ENCODE data around the gene DCTN4.
A peak's percentile ranks its signal among the peaks of the same experiment; 100 is the strongest.

DCTN4 gene

GRCh38 chr5:150661086-150661485, 97.7 kb downstream of the DCTN4 start, which contains the start of gene MYOZ3:
TSS of gene MYOZ3 (plus strand) at chr5:150661251. CDS start at chr5:150662942, 1,691 bp downstream.
- ATAC-seq (replicated peaks): no peak
- no peak for DNase-seq
- H3K4me3 Mint-ChIP-seq: no peak within 1 kb of the TSS
- no peaks in the 10 kb centered on the region for H3K9me3 Mint-ChIP-seq
- H3K27me3 Mint-ChIP-seq: peaks cover 15 to 16% of the 10 kb centered on the region in 2 donors
- H3K27ac Mint-ChIP-seq: peak within 1 kb of the TSS; percentile 20
- H3K36me3 Mint-ChIP-seq: no peaks in the 10 kb centered on the region
- H3K4me1 Mint-ChIP-seq: peaks cover 5 to 11% of the 10 kb centered on the region in 2 donors

- ATAC-seq (replicated peaks): no peak
- no peaks in the 10 kb centered on the region for H3K36me3 Mint-ChIP-seq
- H3K4me3 Mint-ChIP-seq: no peak overlapping the region
Observed at GRCh38 chr5:150660108-150660831, 98.5 kb downstream of the DCTN4 start.

GRCh38 chr5:150659360-150660107, 99.3 kb downstream of the DCTN4 start:
- ATAC-seq (replicated peaks) (no peak), DNase-seq (no peak)
- Mint-ChIP-seq H3K9me3 (no peaks in the 10 kb centered on the region), H3K27me3 (peaks cover 15 to 16% of the 10 kb centered on the region in 2 donors), H3K4me3 (no peak overlapping the region), H3K36me3 (no peaks in the 10 kb centered on the region), H3K27ac (peak overlapping the region; percentile 20), H3K4me1 (peaks cover 7 to 11% of the 10 kb centered on the region in 2 donors)

More at GRCh38 chr5:150660108-150660831, 98.5 kb downstream of the DCTN4 start:
- no peak for DNase-seq
- peaks cover 15 to 16% of the 10 kb centered on the region in 2 donors for H3K27me3 Mint-ChIP-seq
- H3K27ac Mint-ChIP-seq: peak overlapping the region; percentile 20
- H3K4me1 Mint-ChIP-seq: peaks cover 7 to 11% of the 10 kb centered on the region in 2 donors
- H3K9me3 Mint-ChIP-seq: no peaks in the 10 kb centered on the region

- ATAC-seq (replicated peaks) (no peak), DNase-seq (no peak)
- Mint-ChIP-seq H3K27ac (peak overlapping the region; percentile 6), H3K4me3 (no peak overlapping the region), H3K4me1 (peaks cover 9 to 11% of the 10 kb centered on the region in 2 donors), H3K27me3 (peaks cover 15 to 16% of the 10 kb centered on the region in 2 donors), H3K9me3 (no peaks in the 10 kb centered on the region), H3K36me3 (no peaks in the 10 kb centered on the region)
Observed at GRCh38 chr5:150658699-150659265, 100.0 kb downstream of the DCTN4 start.

Data from stimulated activated naive B cell treated with anti-CD40 and anti-IgM and Interleukin-4, amounts not matched to agents 10 μg/mL and 1 μg/mL and 100 μg/mL, for 72 hours (primary cell).